NT2/D1 (cell line): ENCODE data around the gene SPECC1L.

Source experiments
- SUZ12 ChIP-seq: IDR thresholded peaks from 2 replicates; pipeline ENCODE4 v1.6.1; 2011; ENCODE audit not compliant: insufficient read length, insufficient read depth; ENCODE audit errors: extremely low read depth
- YY1 ChIP-seq: IDR thresholded peaks from 2 replicates; pipeline ENCODE4 v1.6.1; 2011; ENCODE audit not compliant: insufficient read length, insufficient read depth
- ZNF274 ChIP-seq: IDR thresholded peaks from 2 replicates; pipeline ENCODE4 v1.6.1; 2011; ENCODE audit warnings: mild to moderate bottlenecking, low read depth, low read length

GRCh38 chr22:24435323-24435645, 164.7 kb downstream of the SPECC1L start:
- TF ChIP-seq ZNF274 (no peak), YY1 (no peak), SUZ12 (no peak)
